Tracheal epithelial cell (primary cell): ENCODE data around the gene FSIP2. TPM values are rescaled to one million over a fixed set of nuclear protein-coding genes. Genes with fewer than 3 reads are reported as not detected.

Source experiments
- total RNA-seq: library from RNA; depleted of rRNA; stranded (reverse); fragments of >200 nt; gene quantifications from 2 replicates; pipeline ENCODE4 v1.2.1, GENCODE V29; 2014

FSIP2 gene
- total RNA-seq = under 0.01 and 0.21 TPM in 2 replicates

GRCh38 chr2:185738679-185739472 lies at the start of gene FSIP2:
FSIP2 (plus strand) TSS chr2:185738804; CDS start chr2:185738895, 91 bp downstream.

